Stimulated activated CD4-positive, alpha-beta T cell treated with anti-CD3 and anti-CD28 coated beads, Interleukin-1b, Interleukin-23, amount 100 ng/mL, for 24 hours (primary cell): Measurements from ENCODE around the gene FRMD5.
"Not testable (repeated sequence)": the region's sequence is repeated elsewhere in the genome, so short reads cannot be mapped to it uniquely, and the experiment has no call there.

Source experiments
- DNase-seq, 4 experiments: peaks; one replicate each; pipeline ENCODE4 v3.0.0-alpha.2; 2020; ENCODE audit warnings: low read depth in 4 of 4, low spot score in 1 of 4

Gene FRMD5

DNA sequence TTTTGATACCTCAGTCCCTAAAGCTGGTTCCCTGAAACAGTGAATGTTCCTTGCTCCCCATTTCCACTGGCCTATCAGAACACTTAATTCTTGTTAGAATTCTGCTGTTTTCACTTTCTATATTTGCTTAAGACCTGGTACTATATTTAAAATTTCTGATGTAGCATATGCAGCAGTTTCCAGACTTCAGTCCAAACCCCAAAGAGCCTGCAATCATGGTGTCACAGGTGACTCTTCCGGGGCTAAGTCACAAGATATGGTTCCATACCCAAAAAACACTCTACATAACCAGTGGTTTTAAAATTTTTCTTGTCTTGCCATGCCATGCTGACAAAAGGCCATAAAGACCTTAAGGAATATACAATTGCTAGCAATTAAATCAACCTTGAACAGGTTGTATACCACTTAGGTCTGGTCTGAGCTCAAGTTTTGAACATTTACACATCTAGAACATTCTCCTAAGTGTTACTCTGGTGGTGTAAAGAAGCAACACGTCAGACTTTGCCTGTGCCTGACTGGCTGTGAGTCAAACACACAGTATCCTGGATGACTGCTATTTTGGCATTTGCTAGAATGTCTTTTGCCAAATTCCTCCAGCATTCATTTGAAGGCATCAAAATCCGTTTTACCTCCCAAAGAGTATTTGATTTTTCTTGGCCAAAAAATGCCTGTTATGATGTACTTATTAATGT is 160.0 kb downstream of the FRMD5 start:
- DNase-seq = no peak

DNA sequence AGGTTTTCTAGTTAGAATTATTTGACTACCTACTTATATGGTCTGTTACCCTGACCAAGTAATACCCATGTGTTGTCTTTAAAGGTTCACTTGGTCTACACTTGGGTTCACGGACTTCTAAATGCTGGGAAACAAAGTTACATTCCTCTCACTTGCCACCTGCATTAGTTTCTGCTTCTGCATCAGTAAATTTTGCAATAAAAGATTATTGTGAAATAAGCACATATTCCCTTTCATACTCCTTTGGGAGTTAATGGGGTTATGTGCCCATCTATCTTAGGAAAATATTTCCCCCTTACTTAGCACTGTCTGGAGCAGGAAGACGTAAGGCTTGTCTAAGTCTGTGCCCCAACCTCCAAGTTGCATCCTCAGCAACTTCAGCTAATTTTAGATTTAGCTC is 160.7 kb downstream of the FRMD5 start:
- no peak for DNase-seq

DNA sequence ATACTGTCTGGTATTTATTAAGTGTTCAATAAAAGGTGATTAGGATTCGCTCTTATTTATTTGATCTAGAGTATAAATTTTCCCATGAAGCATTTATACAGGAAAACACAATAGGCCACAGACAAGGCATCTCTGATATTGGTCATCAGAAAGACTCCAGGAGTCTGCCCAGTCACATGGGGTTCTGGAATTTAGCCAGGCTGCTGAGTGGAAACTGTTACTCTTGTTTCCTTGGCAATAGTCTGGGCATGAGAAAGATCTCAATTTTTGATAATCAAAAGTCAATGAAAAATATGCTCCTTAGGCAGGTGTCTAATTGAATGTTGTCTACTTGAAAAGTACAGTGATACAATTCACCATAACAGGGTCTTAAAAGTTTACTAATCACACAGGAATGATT is 161.2 kb downstream of the FRMD5 start:
- DNase-seq = no peak

DNA sequence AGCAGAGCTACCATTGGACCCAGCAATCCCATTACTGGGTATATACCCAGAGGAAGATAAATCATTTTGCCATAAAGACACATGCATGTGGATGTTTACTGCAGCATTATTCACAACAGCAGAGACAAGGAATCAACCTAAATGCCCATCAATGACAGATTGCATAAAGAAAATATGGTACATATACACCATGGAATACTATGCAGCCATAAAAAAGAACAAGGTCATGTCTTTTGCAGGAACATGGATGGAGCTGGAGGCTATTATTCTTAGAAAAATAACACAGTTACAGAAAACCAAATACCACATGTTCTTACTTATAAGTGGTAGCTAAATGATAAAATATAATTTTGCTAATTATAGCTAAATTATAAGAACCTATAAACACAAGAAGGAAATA is 162.3 kb downstream of the FRMD5 start:
- DNase-seq = not testable (repeated sequence)

DNA sequence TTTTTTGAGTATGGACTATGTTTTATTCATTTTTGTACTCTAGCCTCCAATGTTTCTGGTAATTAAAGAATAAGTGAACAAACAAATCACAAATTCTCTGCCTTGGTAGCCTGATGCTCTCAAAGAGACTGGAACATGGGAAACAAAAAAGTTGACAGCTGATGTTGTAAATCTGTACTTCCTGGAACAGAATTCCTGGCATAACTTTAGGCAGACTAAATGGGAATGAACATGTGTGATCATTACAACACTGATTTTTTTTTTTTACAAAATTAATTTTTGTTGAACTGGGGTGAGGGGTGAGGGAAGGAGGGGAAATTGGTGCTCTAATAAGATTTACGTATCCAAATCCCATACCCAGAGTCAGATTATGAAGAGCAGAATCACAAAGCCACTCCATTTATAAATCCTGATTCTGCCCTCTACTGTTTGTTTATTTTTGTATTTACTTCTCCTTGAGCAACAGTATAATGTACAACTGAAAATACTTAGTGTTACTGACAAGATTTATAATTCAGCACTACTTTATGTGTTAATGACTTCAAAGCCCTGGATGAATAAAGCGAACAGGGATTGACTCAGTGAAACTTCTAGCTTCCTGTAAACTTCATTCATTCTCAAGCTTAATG is 165.0 kb downstream of the FRMD5 start:
- no peak for DNase-seq

DNA sequence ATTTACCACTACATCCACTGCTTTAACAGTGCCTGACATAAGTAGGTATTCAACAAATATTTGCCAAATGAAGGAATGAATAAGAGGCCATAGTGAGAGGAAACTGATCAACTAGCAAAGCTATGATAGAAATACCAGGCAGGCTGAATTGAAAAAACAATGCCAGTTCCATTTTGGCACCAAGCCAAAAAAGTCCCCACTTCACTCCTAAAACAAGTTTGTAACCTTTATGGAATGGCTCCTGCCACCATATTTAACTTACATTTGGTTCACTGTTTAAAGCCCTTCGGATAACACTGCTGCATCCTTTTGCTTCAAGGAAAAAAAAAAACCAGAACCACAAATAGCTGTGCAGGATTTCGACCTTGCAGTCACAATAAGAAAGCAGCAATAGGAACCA is 166.1 kb downstream of the FRMD5 start:
- DNase-seq = no peak

DNA sequence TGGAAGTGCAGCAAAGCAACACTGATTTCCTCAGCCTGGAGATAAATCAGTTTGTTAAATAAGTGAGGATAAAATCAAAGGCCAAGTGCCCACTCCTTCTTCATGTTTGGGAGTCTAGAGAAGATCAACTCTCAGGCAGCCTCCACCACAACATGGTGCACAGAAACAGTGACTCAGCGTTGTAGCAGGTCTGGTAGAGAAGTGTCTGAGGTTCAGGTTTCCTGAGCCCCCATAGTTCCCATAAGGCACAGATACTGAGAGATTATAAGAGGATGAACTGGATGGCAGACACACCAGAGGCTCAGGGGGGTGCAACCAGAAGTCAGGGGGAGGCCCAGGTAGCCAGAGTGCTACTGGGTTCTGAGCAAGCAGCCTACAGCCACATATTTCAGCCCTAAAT is 166.7 kb downstream of the FRMD5 start:
- DNase-seq = no peak

DNA sequence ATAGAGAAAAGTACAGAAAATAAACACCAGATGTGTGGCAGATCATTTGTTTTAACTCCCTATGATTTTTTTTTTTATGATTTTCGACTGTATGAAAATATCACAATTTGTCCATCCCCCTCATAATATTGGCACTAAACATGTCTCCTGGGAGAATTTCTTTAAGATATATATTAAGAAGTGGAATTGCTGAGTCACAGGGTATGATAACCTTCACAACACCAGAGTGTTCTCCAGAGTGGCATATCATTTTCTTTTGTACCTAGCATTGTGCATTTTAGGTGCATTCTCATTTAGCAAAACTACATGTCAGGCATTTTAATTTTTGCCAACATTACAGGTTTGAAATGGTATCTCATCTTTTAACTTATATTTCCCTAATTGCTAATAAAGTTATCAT is 170.9 kb downstream of the FRMD5 start:
- no peak for DNase-seq

DNA sequence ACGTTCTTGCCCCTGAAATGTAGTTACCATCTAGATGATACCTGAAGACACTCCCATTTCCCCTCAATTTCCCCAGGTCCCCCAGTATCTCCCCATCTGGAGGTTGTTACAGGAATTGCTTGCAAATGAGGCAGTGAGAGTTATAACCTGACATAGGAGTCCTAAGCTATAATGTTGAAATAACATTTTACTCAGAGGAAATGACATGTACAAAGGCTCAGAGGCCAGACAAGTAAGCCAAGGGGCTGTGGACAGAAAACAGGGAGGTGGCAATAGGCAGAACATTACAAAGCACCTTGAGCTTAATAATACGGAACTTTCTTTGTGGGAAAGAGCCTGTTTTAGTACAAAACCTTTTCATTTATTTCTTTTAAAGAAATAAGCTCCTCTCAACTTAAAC is 171.9 kb downstream of the FRMD5 start:
- DNase-seq = no peak

DNA sequence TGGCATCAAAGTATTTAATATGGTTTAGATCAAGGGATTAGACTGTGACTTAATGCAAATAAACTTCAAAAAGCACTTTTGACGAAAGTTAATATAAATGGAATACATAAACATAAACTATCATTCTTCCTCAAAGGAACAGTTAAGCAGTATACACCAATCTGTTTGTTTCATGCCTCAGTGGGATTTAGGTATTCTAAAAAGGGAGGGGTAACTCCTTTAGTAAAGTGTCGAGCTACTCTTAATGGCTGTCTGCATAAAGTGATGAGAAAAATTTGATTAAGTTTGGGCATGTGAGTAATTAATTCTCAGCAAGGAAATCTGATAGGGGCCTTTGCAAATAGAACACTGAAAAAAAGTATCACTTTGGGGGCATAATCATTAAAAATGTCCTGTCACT is 176.9 kb downstream of the FRMD5 start:
- no peak for DNase-seq

DNA sequence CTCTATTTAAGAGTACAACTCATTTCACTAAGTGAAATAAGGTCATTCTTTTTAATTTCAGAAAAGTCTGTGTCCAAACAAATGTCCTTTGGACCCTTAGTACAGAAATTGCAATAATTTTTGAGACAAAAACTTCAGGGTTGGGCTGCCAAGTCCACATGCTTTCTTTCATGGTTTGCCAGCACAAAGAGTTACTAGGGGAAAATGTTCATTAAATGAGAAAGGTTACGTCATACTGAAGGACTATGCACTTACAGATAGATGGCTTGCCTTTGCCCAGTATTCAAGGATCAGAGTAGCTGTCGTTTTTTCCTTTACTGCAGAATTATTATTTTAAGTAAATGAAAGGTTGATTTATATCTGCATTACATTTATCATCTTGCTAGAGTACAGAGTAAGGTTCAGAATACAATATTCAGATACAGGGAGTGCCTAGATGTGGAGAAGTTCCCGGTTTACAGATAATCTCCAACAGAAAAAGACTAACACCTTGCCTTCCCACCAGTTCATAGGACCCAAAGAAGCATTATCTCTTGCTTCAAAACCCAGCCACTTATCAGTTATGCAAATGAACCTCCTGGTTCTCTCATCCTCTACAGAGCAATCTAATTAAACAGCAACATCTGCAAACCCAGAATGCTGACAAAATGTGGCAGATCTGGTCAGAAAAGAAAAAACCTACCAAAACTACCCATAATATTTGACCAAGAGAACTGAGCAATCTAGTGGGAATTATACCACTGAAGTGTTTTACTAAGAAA is 179.3 kb downstream of the FRMD5 start:
- DNase-seq = no peak

DNA sequence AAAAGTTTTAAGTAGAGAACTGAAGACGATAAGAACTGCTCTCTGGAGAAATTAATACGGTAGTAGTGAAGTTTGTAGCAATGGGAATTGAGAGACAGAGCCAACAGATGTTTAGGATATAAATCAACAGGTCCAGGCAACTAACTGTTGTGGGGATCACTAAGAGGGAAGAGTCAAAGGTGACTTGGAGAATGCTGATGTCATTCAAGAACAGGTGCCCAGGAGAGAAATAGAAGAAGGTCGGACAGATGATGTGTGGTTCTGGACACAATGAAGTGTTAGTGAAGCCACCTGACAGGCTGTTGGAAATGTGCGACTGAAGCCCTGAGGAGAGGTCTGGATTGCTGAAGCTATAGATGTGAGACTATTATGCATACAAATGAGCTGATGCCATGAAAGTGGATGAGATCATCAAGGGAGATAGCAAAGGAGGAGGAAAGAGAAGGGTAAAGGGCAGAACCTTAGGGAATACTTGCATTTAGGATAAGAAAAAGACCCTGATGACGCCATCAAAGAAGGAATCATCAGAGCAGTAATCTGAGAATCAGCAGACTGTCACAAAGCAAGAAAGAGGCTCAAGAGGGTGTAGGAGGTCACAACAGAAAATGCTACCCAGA is 183.7 kb downstream of the FRMD5 start:
- no peak for DNase-seq

DNA sequence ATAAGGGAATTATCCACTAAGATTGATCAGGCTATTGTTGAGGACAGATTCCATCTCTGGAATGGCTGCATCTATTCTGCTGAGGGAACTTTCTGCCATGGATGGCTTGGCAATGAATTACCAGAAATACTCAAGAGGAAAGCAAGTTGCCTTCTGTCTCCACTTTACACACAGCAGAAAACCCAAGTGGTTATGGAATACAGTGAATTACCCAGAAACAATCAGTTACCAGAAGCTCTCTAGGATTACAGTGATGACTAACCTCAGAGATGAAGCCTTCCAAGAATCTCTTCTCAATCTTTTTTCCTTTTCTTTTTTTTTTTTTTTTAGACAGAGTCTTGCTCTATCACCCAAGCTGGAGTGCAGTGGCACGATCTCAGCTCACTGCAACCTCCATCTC is 185.0 kb downstream of the FRMD5 start:
- DNase-seq = no peak

DNA sequence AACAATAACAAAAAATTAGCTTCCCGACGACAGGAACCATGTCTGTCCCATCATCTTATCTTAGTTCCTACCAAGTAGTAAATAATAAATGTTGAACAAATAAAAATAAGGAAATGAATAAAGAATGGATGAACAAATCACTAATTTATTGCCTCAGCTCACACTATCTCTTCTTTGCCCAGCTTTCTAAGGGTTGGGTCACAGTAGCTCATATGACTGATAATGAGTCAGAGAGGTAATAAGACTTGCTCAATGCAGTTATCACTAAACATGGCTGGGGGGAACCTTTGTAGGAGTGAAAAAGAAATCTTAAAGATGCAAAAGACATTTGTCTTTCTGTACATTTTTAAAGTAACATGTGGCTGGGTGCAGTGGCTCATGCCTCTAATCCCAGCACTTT is 186.0 kb downstream of the FRMD5 start:
- no peak for DNase-seq

DNA sequence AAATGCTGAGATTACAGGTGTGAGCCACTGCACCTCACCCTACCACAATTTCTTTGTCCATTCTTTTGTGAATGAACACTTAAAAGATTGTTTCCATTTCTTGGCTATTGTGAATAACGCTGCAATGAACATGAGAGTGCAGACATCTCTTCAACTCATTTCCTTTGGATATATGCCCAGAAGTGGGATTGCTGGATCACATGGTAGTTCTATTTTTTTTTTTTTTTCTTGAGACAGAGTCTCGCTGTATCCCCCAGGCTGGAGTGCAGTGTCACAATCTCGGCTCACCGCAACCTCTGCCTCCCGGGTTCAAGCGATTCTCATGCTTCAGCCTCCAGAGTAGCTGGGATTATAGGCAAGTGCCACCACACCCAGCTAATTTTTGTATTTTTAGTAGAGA is 194.8 kb downstream of the FRMD5 start:
- DNase-seq = not testable (repeated sequence)

DNA sequence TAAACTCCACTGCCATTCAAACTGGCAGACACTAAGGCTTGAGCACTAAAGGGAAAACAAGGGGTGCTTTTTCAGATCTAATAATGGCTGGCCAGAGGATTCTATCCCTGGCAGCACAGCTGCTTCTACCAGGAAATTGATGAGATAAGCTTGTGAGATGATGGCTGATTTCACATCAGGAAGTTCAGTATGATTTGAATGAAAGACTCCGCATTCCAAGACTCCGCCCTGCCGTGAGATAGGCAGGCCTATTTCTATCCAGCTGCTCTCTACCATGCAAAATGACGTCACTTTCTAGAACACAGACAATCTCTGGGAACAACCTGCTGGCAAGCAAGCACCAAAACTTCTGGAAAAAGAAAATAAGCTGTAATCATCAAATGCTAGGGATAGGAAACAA is 196.5 kb downstream of the FRMD5 start:
- DNase-seq = no peak

DNA sequence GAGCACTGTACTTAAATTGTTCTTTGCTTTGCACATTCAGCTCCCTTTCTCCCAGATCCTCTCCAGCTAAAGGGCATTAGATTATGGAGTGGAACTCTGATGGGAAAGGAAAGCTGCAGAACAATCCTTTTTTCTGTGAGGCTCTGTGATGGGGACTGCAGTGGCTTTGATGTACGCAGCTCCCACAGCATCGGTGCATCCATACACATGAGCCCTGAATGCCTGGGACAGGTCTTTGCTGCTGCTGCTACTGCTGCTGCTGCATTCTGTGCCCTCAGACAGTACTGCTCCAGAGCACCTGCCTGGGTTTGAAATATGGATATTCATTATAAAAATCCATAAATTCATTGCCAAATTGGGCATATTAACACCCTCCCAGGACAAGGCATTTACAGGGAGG is 203.9 kb downstream of the FRMD5 start:
- no peak for DNase-seq

DNA sequence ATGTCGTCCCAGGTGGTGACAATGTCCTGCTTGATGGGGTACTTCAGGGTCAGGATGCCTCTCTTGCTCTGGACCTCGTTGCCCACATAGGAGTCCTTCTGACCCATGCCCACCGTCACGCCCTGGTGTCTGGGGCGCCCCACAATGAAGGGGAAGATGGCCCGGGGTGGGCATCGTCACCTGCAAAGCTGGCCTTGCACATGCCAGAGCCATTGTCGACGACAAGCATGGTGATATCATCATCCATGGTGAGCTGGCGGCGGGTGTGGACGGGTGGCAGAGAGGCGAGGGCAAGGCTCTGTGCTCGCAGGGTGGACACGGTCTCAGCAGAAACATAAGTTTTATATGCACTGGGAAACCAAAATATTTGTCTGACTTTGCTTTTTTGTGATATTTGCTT is 205.1 kb downstream of the FRMD5 start:
- no peak for DNase-seq

DNA sequence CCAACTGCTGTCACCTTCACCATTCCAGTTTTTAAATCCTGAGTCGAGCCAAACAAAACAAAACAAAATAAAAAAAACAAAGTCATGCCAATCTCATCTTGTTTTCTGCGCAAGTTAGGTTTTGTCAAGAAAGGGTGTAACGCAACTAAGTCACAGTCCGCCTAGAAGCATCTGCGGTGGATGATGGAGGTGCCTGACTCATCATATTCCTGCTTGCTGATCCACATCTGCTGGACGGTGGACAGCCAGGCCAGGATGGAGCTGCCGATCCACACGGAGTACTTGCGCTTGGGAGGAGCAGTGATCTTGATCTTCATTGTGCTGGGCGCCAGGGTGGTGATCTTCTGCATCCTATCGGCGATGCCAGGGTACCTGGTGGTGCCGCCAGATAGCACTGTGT is 206.2 kb downstream of the FRMD5 start:
- no peak for DNase-seq

DNA sequence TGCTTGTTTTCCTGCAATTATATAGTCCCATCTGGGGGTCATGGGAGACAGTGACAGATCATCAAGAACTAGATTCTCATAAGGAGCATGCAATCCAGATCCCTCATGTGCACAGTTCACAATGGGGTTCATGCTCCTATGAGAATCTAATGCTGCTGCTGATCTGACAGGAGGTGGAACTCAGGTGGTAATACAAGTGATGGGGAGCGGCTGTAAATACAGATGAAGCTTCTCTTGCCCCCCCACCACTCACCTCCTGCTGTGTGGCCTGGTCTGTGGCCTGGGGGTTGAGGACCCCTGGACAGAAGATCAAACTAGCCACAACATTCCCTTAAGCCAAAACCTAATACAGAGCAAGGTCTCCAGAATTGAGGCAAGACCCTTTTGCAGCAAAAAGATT is 207.1 kb downstream of the FRMD5 start:
- no peak for DNase-seq

DNA sequence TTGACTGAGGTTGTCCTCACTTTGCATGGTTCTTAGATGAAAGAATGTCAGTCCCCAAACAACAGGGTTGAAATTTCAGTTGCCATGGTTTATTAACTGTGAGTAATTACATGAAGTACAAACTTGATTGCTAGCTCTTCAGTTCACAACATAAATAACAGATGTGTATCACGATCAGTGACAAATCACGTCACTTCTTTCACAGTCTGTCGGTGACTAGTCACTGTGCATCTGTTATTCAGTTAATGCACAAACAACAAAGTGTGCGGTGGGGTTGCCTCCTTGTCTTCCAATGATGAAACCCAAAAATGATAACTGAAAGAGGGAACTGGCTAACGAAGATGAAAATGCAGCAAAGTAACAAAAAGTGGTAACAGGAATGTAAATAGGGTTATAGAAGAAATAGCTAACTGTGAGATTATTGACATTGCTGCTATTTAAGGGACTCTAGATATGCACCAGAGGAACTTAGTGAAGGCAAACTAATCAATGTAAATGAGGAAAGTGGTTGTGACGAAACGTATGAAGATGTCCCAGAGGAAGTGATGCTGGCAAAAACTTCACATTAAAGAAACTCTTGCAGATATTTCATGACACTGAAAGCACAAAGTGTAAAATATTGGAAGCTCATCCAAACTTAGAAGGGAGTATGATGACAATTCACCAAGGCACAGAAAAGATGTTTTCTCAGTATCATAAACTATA is 208.9 kb downstream of the FRMD5 start:
- no peak for DNase-seq
